ENCODE data around the gene C1orf87.

Gene C1orf87

GRCh38 chr1:59986516-59987310, 86.9 kb downstream of the C1orf87 start:
- no peak for DNase-seq (ENCODE audit: low spot score)
- no peak for TF ChIP-seq CTCF (IDR thresholded peaks at IDR 0.05; ENCODE audit: extremely low read depth, missing control alignments)

GRCh38 chr1:59985911-59986515, 87.6 kb downstream of the C1orf87 start:
- no peak for TF ChIP-seq CTCF (IDR thresholded peaks at IDR 0.05; ENCODE audit: extremely low read depth, missing control alignments)
- no peak for DNase-seq (ENCODE audit: low spot score)

GRCh38 chr1:59979666-59980065, 93.9 kb downstream of the C1orf87 start:
- no peak for DNase-seq (ENCODE audit: low spot score)
- TF ChIP-seq CTCF (IDR thresholded peaks at IDR 0.05; ENCODE audit: extremely low read depth, missing control alignments) = no peak

GRCh38 chr1:59978511-59978910, 95.1 kb downstream of the C1orf87 start:
- no peak for TF ChIP-seq CTCF (IDR thresholded peaks at IDR 0.05; ENCODE audit: extremely low read depth, missing control alignments)
- DNase-seq (ENCODE audit: low spot score) = no peak

GRCh38 chr1:59978026-59978425, 95.5 kb downstream of the C1orf87 start:
- TF ChIP-seq CTCF (IDR thresholded peaks at IDR 0.05; ENCODE audit: extremely low read depth, missing control alignments) = no peak
- DNase-seq (ENCODE audit: low spot score) = no peak

- TF ChIP-seq CTCF (IDR thresholded peaks at IDR 0.05; ENCODE audit: extremely low read depth, missing control alignments) = no peak
- no peak for DNase-seq (ENCODE audit: low spot score)
Observed at GRCh38 chr1:59977075-59977410, 96.5 kb downstream of the C1orf87 start.

GRCh38 chr1:59976194-59977074, 97.1 kb downstream of the C1orf87 start:
- TF ChIP-seq CTCF (IDR thresholded peaks at IDR 0.05; ENCODE audit: extremely low read depth, missing control alignments) = peak; percentile 83
- DNase-seq (ENCODE audit: low spot score) = peak; percentile 72
